ENCODE results near the gene PMM1. TPM values are rescaled to one million over a fixed set of nuclear protein-coding genes. Genes with fewer than 3 reads are reported as not detected.

PMM1 gene
- total RNA-seq, 2 donors from 2014 or later = 49.3 to 53.2 TPM

- intact Hi-C loops (cut with DNase I) = loop anchor here (5.0 kb wide), 1 partner anchor 58 kb away; no protein-coding TSS in a partner anchor
- Histone ChIP-seq H3K9me3 (no peaks in the 10 kb centered on the region), H3K9ac (ENCODE audit: low read depth in 2 of 2, low read length in 2 of 2) (no peak overlapping the region), H3K4me3 (no peak overlapping the region), H3K27me3 (no peaks in the 10 kb centered on the region), H3K36me3 (no peaks in the 10 kb centered on the region), H3K4me1 (no peaks in the 10 kb centered on the region), H3K27ac (no peak overlapping the region)
- DNase-seq = no peak
- no peak for TF ChIP-seq CTCF (IDR thresholded peaks at IDR 0.05)
Observed at GRCh38 chr22:41539146-41540005, 50.3 kb downstream of the PMM1 start.

GRCh38 chr22:41538583-41538982 is 51.1 kb downstream of the PMM1 start:
- H3K4me1 ChIP-seq = no peaks in the 10 kb centered on the region
- no peaks in the 10 kb centered on the region for H3K9me3 ChIP-seq
- H3K9ac ChIP-seq (ENCODE audit: low read depth in 2 of 2, low read length in 2 of 2) = no peak overlapping the region
- H3K27me3 ChIP-seq = no peaks in the 10 kb centered on the region
- H3K4me3 ChIP-seq = no peak overlapping the region
- intact Hi-C loops (cut with DNase I) = no loop called here
- no peak overlapping the region for H3K27ac ChIP-seq
- no peaks in the 10 kb centered on the region for H3K36me3 ChIP-seq
- no peak for TF ChIP-seq CTCF (IDR thresholded peaks at IDR 0.05)
- no peak for DNase-seq

GRCh38 chr22:41537203-41537602 is 52.4 kb downstream of the PMM1 start:
- no peak overlapping the region for H3K27ac ChIP-seq
- no peaks in the 10 kb centered on the region for H3K36me3 ChIP-seq
- H3K9me3 ChIP-seq = no peaks in the 10 kb centered on the region

DNA sequence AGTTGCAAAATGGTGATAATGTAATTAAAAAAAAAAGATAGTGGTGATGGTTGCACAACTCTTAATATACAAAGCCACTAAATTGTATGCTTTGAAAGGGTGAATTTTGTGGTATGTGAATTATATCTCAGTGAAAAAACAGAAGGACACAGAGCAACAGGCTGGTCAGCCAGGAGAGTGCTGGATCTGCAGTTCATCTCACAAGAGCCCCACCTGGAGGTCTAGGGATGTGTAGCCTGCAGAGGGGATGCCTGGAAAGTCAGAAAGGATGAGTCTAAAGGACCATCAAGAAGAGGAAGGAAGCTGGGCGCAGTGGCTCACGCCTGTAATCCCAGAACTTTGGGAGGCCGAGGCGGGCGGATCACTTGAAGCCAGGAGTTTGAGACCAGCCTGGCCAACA is 54.4 kb downstream of the PMM1 start:
- Histone ChIP-seq H3K9ac (ENCODE audit: low read depth in 2 of 2, low read length in 2 of 2) (no peak overlapping the region), H3K9me3 (no peaks in the 10 kb centered on the region), H3K4me3 (no peak overlapping the region), H3K27ac (no peak overlapping the region), H3K27me3 (no peaks in the 10 kb centered on the region), H3K4me1 (no peaks in the 10 kb centered on the region), H3K36me3 (peaks cover 9% of the 10 kb centered on the region)
- no peak for TF ChIP-seq CTCF (IDR thresholded peaks at IDR 0.05)
- no peak for DNase-seq
- intact Hi-C loops (cut with DNase I) = no loop called here

More at GRCh38 chr22:41537203-41537602, 52.4 kb downstream of the PMM1 start:
- H3K9ac ChIP-seq (ENCODE audit: low read depth in 2 of 2, low read length in 2 of 2) = no peak overlapping the region
- intact Hi-C loops (cut with DNase I) = no loop called here
- TF ChIP-seq CTCF (IDR thresholded peaks at IDR 0.05) = no peak
- H3K4me1 ChIP-seq = no peaks in the 10 kb centered on the region
- DNase-seq = no peak
- H3K4me3 ChIP-seq = no peak overlapping the region
- no peaks in the 10 kb centered on the region for H3K27me3 ChIP-seq

- no peaks in the 10 kb centered on the region for H3K9me3 ChIP-seq
- DNase-seq = no peak
- no peak overlapping the region for H3K27ac ChIP-seq
- H3K36me3 ChIP-seq = peaks cover 11% of the 10 kb centered on the region
- no peak overlapping the region for H3K4me3 ChIP-seq
- TF ChIP-seq CTCF (IDR thresholded peaks at IDR 0.05) = no peak
- H3K27me3 ChIP-seq = no peaks in the 10 kb centered on the region
- no peaks in the 10 kb centered on the region for H3K4me1 ChIP-seq
- intact Hi-C loops (cut with DNase I) = loop anchor here (5.0 kb wide), 1 partner anchor 132 kb away; no protein-coding TSS in a partner anchor
- no peak overlapping the region for H3K9ac ChIP-seq (ENCODE audit: low read depth in 2 of 2, low read length in 2 of 2)
Observed at GRCh38 chr22:41534219-41534618, 55.4 kb downstream of the PMM1 start.
